HG03103 (cell line): ENCODE data around the gene NAA25.
"Not testable (repeated sequence)": the region's sequence is repeated elsewhere in the genome, so short reads cannot be mapped to it uniquely, and the experiment has no call there.

Experiments used
- ATAC-seq: cut with Tn5 transposase; IDR thresholded peaks from one replicate; pipeline ENCODE4 v1.9.1; 2021; ENCODE audit warnings: low read depth; ENCODE audit not compliant: unreplicated experiment

The NAA25 gene

GRCh38 chr12:112011685-112012084 lies 96.9 kb downstream of the NAA25 start:
- no peak for ATAC-seq

- no peak for ATAC-seq
These were observed 97.9 kb downstream of the NAA25 start for GRCh38 chr12:112010415-112011344.

DNA sequence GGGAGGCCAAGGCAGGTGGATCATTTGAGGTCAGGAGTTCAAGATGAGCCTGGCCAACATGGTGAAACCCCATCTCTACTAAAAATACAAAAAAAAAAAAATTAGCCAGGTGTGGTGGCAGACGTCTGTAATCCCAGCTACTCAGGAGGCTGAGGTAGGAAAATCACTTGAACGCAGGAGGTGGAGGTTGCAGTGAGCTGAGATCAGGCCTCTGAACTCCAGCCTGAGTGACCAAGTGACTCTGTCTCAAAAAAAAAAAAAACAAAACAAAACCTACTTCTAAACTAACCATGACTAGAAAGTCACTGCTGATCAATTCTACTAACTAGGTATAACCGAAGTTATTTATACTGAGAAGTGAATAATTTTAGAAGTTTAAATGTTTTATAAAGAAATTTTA lies 99.0 kb downstream of the NAA25 start:
- ATAC-seq: not testable (repeated sequence)

DNA sequence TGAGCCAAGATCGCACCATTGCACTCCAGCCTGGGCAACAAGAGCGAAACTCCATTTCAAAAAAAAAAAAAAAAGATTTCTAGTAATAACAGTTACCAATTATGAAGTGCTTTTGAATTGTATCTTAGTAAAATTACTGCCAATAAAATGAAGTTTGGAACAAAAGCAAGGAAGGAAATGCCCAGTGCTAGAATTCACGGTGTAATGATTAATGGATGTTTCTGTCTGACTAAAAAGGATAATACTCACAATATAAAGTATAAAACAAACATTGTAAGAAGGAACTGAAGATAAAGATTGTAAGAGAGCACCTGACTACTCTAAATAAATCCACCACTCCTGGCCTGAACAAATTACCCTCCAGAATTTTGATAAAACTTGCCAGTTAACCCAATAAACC lies 99.7 kb downstream of the NAA25 start:
- ATAC-seq: no peak

- ATAC-seq: no peak
These were observed 100.6 kb downstream of the NAA25 start for GRCh38 chr12:112007945-112008344.

- ATAC-seq: no peak
These were observed 102.9 kb downstream of the NAA25 start for GRCh38 chr12:112005419-112006395.

DNA sequence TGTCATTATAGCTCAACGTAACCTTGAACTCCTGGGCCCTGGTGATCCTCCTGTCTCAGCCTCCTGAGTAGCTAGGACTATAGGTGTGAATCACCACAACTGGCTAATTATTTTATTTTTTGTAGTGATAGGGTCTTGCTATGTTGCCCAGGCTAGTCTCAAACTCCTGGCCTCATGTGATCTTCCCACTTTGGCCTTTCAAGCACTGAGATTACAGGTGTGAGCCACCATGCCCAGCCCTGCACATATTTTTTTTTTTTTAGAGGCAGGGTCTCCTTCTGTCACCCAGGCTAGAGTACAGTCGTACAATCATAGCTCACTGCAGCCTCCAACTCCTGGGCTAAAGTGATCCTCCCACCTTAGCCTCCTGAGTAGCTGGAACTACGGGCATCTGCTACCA lies 104.5 kb downstream of the NAA25 start:
- ATAC-seq: no peak

DNA sequence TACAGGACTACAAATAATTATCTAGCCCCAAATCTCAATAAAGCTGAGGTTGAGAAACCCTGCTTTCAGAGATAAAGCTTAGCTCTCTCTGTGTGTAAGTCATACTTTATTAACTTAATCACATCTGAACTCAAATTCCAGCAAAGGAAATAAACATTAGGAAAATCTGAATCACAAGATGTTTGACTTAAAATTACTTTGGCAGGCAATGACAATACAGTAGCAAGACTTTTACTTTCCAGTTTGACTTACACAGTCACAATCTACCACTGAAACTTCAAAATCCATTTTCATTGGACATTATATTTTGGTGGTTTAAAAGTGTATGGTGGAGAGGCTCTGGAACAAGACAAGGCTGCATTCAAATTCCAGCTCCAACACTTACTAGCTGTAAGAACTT lies 107.0 kb downstream of the NAA25 start:
- ATAC-seq: no peak

- no peak for ATAC-seq
These were observed 107.8 kb downstream of the NAA25 start for GRCh38 chr12:112000820-112001219.

- not testable (repeated sequence) for ATAC-seq
These were observed 109.5 kb downstream of the NAA25 start for GRCh38 chr12:111999129-111999528.

DNA sequence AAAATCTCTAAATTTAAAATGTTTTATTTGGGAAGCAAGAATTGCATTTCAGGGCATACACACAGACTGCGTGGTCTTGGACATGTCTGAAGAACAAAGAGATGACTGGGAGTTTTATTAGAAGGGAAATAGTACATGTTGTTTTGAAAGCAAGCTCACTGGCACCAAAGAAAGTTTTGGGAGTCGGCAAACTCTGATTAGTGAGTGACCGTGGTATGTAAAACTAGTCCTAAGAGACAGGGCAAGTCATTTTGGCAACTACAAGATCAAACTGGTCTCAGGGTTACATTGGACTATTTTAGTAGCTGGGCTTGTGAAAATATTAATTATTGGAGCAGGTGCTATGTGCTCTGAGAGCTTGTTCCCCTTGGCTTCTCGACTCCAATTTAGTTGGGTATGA lies 110.6 kb downstream of the NAA25 start:
- ATAC-seq: no peak

DNA sequence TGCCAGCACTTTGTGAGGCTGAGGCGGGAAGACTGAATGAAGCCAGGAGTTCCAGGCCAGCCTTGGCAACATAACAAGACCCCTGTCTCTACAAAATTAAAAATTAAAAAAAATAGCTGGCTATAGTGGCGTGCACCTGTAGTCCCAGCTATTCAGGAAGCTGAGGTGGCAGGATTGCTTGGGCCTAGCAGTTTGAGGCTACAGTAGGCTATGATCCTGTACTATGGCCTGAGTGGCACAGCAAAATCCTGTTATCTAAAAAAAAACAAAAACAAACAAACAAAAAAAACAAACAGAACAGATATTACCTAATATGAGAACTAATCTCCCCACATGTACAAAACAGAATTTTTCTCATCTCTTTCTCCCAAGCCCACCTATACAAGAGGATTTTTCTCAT lies 111.3 kb downstream of the NAA25 start:
- ATAC-seq: no peak

GRCh38 chr12:111995782-111996480 lies 112.7 kb downstream of the NAA25 start:
- no peak for ATAC-seq

GRCh38 chr12:111994211-111995111 lies 114.1 kb downstream of the NAA25 start:
- not testable (repeated sequence) for ATAC-seq

GRCh38 chr12:111993292-111994150 lies 115.1 kb downstream of the NAA25 start:
- no peak for ATAC-seq

- ATAC-seq: no peak
These were observed 116.1 kb downstream of the NAA25 start for GRCh38 chr12:111992464-111992863.

- ATAC-seq: no peak
These were observed 116.6 kb downstream of the NAA25 start for GRCh38 chr12:111991946-111992345.

DNA sequence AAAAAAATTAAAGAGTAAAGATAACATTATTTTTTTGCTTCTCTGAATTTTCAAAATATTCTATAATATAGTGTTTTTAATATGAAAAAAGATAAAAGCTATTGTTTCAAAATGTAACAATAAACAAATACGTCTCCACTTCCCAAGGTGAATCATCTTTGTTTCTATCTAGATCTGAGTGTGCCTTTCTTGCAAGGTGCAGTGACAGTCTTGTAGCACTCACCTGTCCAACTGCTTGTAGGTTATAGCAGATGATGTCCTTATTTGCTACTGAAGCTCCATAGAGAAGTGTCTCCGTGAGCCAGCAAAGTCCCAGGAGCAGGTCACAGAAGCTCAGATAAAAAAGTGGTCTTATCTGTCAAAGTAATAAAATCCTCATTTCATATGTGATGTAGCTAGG lies 117.0 kb downstream of the NAA25 start:
- no peak for ATAC-seq

GRCh38 chr12:111984820-111985219 lies 123.8 kb downstream of the NAA25 start:
- no peak for ATAC-seq
